ENCODE results near the gene CATSPER3. TPM values are rescaled to one million over a fixed set of nuclear protein-coding genes. Genes with fewer than 3 reads are reported as not detected.

CATSPER3 gene
- polyA plus RNA-seq, 3 donors = 0.15 to 0.60 (median 0.52) TPM

GRCh38 chr5:135036405-135036804 lies 68.7 kb downstream of the CATSPER3 start:
- no peaks in the 10 kb centered on the region for H3K36me3 ChIP-seq (replicated peaks in 1 of 2; ENCODE audit: control insufficient read depth in 1 of 2, insufficient read depth in 2 of 2, low read length in 2 of 2)
- H3K9me3 ChIP-seq (replicated peaks in 1 of 2; ENCODE audit: control insufficient read depth in 1 of 2, insufficient read depth in 1 of 2, low read length in 2 of 2) = peaks cover 4 to 40% of the 10 kb centered on the region in 2 donors
- DNase-seq = no peak
- H3K4me1 ChIP-seq (ENCODE audit: control insufficient read depth in 1 of 2, insufficient read depth in 2 of 2, low read length in 2 of 2) = peaks cover 4 to 19% of the 10 kb centered on the region in 2 donors
- H2AFZ ChIP-seq (ENCODE audit: insufficient read depth, low read depth, low read length, poor library complexity, severe bottlenecking) = no peak overlapping the region
- H3K4me3 Mint-ChIP-seq = peak overlapping the region in 1 of 2 donors; percentile 71
- H3K9ac ChIP-seq (ENCODE audit: insufficient read depth, low read length, poor library complexity, severe bottlenecking) = no peak overlapping the region
- H3K27ac Mint-ChIP-seq = no peak overlapping the region
- H3K36me3 Mint-ChIP-seq = peaks cover 0 to 6% of the 10 kb centered on the region in 2 donors
- peaks cover 0 to 28% (median 8%) of the 10 kb centered on the region in 7 donors for H3K9me3 Mint-ChIP-seq
- WGBS (ENCODE audit: insufficient coverage) = 68% methylated on average over 3 of the region's 4 CpGs
- H3K27me3 ChIP-seq (ENCODE audit: control insufficient read depth in 2 of 2, insufficient read depth in 2 of 2, low read length in 2 of 2) = peaks cover 76 to 87% of the 10 kb centered on the region in 2 donors
- intact Hi-C loops (cut with micrococcal nuclease) = loop anchor here in 1 of 2 donors (10.0 kb wide), 1 partner anchor 158 kb away; no protein-coding TSS in a partner anchor
- peaks cover 83 to 93% (median 86%) of the 10 kb centered on the region in 3 donors for H3K27me3 Mint-ChIP-seq (ENCODE audit: low read depth in 3 of 3)
- no peak overlapping the region for H3K4me3 ChIP-seq (replicated peaks in 1 of 3; ENCODE audit: low read depth in 2 of 3, low read length in 3 of 3)
- no peaks in the 10 kb centered on the region for H4K20me1 ChIP-seq (ENCODE audit: insufficient read depth, low read length)
- no peak for TF ChIP-seq CTCF (IDR thresholded peaks at IDR 0.05)
- H3K4me1 Mint-ChIP-seq = peaks cover 20% of the 10 kb centered on the region
- no peak overlapping the region for H3K27ac ChIP-seq (ENCODE audit: low read depth in 1 of 2, low read length in 2 of 2)
- no peaks in the 10 kb centered on the region for H3K79me2 ChIP-seq (ENCODE audit: insufficient read depth, low read length)
- no peak overlapping the region for H3K4me2 ChIP-seq (replicated peaks; ENCODE audit: extremely low read depth, low read length, poor library complexity, severe bottlenecking)

DNA sequence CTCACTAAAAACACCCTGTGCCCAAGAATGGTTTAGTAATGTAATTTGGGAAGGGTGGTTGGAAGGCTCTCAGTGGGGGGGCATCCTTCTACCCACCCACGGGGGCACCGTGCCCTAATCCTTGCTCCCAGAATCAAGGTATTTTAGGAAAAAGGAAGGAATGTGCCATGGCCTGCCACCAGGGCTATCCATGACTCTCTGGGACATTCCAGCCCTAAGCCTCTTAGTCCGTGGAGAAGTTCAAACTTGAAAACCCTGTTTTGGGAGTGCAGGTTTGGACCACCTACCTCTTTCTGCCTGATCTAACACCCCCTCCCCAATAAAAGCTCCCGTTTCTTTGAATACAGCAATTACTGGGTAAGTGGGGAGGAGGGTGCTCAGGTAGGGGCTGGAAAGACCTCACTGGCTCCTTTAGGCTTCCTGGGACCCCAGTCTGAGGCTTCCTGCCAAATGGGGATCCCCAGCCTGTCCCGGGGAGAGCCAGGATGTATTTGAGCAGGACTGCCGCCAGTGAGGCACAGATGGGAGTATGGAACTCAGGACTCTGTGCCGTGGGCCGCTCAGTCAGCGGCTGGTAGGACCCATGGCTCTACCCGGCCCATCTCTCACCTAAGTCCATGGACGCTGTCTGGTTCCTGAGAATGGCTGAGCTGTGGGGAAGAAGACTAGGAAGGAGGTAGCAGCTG lies 70.0 kb downstream of the CATSPER3 start:
- Histone ChIP-seq H3K4me1 (ENCODE audit: control insufficient read depth in 1 of 2, insufficient read depth in 2 of 2, low read length in 2 of 2) (peaks cover 4 to 18% of the 10 kb centered on the region in 2 donors), H3K9me3 (replicated peaks in 1 of 2; ENCODE audit: control insufficient read depth in 1 of 2, insufficient read depth in 1 of 2, low read length in 2 of 2) (peaks cover 4 to 39% of the 10 kb centered on the region in 2 donors), H3K79me2 (ENCODE audit: insufficient read depth, low read length) (no peaks in the 10 kb centered on the region), H4K20me1 (ENCODE audit: insufficient read depth, low read length) (no peaks in the 10 kb centered on the region), H3K36me3 (replicated peaks in 1 of 2; ENCODE audit: control insufficient read depth in 1 of 2, insufficient read depth in 2 of 2, low read length in 2 of 2) (no peaks in the 10 kb centered on the region), H3K27me3 (ENCODE audit: control insufficient read depth in 2 of 2, insufficient read depth in 2 of 2, low read length in 2 of 2) (peaks cover 78 to 87% of the 10 kb centered on the region in 2 donors), H3K9ac (ENCODE audit: insufficient read depth, low read length, poor library complexity, severe bottlenecking) (no peak overlapping the region), H3K4me2 (replicated peaks; ENCODE audit: extremely low read depth, low read length, poor library complexity, severe bottlenecking) (no peak overlapping the region), H2AFZ (ENCODE audit: insufficient read depth, low read depth, low read length, poor library complexity, severe bottlenecking) (no peak overlapping the region), H3K27ac (ENCODE audit: low read depth in 1 of 2, low read length in 2 of 2) (no peak overlapping the region), H3K4me3 (replicated peaks in 1 of 3; ENCODE audit: low read depth in 2 of 3, low read length in 3 of 3) (no peak overlapping the region)
- Mint-ChIP-seq H3K9me3 (peaks cover 0 to 24% (median 5%) of the 10 kb centered on the region in 7 donors), H3K36me3 (peaks cover 0 to 3% of the 10 kb centered on the region in 2 donors), H3K27me3 (ENCODE audit: low read depth in 3 of 3) (peaks cover 84 to 93% (median 86%) of the 10 kb centered on the region in 3 donors), H3K27ac (no peak overlapping the region), H3K4me3 (peak overlapping the region in 1 of 2 donors; percentile 73), H3K4me1 (peaks cover 14% of the 10 kb centered on the region)
- 32% methylated on average over 2 of the region's 11 CpGs for WGBS (ENCODE audit: insufficient coverage)
- intact Hi-C loops (cut with micrococcal nuclease) = loop anchor here in 1 of 2 donors (10.0 kb wide), 1 partner anchor 157 kb away; no protein-coding TSS in a partner anchor
- TF ChIP-seq CTCF (IDR thresholded peaks at IDR 0.05) = no peak
- no peak for DNase-seq

Data from CD14-positive monocyte (primary cell).